Stimulated activated CD4-positive, alpha-beta T cell treated with anti-CD3 and anti-CD28 coated beads, Interleukin-15, amount 100 ng/mL, for 48 hours (primary cell): ENCODE data around the gene FBXL14.

Experiments
- DNase-seq, 2 donors: peaks; one replicate each; pipeline ENCODE4 v3.0.0-alpha.2; 2020; ENCODE audit warnings: low read depth in 2 of 2

Gene FBXL14

DNA sequence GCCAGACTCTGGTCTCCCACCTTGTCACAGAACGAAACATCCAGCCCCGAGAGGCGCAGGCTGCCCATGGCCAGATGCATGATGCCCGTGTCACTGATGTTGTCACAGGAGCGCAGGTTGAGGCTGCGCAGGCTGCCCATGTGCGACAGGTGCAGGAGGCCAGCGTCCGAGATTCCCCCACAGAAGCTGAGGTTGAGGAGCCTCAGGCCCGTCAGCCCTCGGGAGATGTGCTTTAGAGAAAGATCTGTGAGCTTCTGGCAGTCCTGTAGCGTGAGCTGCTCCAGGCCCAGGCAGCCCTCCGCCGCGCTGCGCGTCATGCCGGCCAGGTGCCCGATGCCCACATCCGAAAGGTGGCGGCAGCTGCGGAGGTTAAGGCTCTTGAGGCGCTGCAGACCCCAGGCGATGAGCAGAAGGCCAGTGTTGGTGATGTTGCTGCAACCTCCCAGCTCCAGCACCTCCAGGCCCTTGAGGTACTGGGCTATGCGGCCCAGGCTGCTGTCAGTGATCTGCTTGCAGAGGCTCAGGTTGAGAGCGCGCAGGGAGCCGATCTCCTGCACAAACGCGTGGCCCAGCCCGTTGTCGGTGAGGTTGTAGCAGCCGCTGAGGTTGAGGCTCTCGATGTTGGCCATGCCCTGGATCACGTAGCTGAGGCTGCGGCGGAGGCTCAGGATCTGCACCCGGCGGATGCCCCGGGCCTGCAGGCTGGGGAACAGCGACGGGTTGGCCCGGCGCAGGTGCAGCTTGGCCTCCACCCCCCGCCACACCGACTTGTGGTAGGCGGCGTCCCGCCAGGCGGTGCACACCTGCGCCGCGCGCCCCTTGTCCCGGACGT lies 991 bp downstream of the FBXL14 start:
- peak; percentile 28 to 40 for DNase-seq

DNA sequence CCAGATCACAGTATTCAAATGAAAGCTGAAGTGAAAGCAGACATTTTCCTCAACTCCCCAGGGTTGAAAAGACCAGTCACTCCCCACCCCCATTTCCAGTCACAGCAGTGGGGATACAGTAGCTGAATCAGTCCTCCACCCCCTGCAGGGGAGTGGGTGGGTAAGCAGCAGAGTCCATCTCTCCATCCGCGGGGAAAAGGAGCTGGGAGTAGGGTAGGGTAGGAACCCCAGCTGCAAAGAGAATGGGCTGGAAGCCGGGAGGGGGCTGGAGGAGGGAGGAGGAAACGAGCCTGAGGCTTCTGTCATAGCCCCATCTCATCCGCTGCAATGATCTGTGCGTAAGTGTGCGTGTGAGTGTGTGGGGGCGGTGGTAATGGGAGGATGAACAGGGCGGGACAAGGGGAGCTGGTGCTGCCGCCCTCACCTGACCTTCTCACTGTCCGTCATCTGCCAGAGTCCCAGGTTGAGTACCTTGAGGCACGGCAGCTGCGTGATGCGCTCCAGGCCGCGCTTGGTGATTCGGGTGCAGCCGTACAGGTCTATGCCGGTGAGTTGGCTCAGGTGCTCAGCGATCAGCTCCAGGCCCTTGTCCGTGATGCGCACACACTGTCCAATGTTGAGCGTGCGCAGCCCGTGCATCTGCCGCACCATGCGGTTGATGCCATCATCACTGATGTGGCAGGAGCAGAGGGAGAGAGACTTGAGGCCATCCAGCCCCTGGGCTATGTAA lies 1.8 kb downstream of the FBXL14 start:
- DNase-seq, result peak; percentile 41 to 64

DNA sequence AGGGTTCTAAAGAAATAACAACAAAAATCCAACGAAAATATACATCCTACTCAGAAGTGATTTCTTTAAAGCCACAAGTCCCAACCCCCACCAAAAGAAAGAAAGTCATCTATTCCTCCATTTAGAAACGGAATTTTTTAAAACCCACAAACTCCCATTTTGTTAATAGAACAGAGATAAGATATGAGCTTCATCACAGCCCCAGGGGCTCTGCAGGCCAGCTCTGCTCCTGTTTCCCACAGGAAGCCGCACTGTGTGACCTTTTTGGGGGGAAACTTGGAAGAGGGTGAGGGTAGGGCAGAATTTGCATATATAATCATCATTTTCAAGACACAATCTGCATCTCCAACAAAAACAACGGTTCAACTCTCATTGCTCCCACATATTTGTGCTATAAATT lies 2.8 kb downstream of the FBXL14 start:
- no peak for DNase-seq

DNA sequence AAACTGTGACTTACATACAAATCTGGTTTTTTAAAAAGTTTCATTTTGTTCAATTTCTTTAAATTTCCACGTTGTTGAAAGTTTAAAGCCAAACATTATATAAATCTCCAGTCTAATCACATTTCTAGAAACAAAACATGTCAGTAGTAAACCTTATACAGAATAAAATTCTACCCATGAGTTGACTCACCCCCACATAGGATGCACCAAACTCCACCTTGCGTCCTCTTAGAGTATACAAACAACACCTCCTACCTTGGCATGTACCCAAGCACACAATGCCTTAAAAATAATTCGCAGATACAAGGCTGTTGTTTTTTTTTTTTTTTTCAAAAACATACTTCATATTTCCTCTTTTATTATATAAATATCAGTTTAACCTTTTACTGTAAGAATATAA lies 3.3 kb downstream of the FBXL14 start:
- DNase-seq, result no peak

DNA sequence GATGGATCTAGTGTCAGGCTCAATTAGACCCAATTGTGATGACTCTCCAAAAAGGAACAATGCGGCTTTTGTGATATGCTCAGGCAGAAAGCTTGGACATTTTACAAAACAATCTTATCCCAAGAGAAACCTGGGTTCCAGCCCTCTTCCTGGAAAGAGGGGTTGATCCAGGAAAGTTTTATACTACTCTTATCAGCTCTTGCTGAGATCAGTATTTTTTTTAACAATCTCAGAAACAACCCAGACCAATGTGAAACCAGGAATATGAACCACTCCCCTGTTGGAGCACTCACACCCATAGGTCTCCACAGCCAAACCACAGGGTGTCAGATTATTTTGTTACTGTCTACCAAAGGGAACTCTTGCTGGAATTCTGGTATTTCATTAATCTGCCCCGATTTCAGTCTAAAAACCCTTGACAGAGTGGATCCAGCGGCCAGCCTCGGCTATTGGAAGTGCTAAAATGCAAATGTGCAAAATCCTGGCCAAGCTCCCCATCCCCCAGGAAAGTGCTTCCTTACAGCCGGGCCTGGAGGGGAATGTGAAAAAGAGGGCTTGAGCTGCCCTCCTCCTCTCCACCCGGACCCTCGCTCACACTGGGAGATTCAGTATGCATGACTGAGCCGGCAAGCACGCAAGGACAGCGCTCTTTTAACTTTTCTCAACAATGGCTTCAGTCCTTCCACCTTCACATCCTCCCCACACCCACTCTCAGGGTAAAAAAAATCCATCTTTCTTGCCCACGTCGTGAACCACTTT lies 4.0 kb downstream of the FBXL14 start:
- no peak for DNase-seq

DNA sequence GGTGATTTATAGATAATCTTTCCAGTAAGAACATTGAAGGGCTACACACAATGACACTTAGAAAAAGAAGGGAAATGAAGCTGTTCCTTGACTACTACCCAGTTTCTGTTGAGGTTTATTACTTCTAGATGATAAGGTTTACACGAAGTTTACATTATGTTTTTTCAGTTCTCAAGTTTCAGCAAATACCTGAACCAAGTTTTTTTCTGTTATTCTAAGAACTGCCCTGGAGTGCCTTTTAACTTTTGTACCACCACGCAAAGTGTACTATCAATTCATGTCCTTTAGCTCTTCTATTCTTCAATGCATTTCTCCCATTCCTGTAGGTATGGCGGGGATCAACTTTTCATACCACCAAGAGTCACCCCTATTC lies 5.8 kb downstream of the FBXL14 start:
- DNase-seq, result no peak

DNA sequence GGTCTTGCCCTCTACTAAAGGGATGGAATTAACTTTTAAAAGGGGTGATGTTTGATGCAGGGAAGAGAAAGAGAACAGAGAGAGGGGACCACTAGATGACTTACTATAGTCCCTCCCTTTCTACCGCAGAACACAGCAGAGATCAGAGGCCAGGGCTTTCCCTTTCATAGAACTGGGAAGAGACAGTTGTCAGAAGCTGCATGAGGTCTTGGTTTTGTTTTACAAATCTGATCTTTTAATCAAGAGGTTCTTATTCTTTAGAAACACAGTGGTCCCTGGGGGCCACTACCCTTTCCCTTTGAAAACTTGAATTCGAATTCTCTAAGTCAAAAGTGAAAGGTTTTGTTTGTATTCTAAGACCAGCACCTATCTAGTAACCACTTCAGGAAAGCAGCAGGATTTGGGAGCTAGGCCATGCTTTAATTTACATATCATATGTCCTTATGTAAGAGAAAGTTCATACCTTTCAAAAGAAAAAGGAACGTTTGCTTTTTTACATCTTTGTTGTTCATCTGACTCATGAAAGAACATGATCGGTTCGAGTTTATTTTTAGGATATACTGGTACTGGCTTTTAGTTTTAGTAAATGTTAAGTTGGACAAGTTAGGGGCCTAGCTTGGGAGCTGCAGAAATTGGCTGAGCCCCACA lies 6.3 kb downstream of the FBXL14 start:
- DNase-seq, result no peak

DNA sequence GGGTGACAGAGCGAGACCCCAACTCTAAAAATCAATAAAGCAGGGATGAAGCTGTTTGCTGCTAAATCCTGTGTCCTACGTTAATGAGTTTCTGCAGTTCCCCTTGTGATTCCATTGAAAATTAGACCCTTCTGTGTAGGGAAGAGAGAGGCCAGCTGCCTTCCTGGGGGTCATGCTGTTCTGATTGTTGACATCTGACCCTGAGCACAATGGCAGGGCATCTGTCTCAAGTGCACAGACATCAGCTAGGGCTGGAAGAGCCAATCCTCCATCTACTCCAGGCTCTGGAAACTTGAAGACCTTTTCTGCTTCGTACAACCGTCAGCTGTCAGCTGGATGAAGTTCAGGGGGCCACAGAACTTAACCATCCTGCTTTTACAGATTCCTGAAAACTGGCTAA lies 10.1 kb downstream of the FBXL14 start:
- DNase-seq, result no peak

DNA sequence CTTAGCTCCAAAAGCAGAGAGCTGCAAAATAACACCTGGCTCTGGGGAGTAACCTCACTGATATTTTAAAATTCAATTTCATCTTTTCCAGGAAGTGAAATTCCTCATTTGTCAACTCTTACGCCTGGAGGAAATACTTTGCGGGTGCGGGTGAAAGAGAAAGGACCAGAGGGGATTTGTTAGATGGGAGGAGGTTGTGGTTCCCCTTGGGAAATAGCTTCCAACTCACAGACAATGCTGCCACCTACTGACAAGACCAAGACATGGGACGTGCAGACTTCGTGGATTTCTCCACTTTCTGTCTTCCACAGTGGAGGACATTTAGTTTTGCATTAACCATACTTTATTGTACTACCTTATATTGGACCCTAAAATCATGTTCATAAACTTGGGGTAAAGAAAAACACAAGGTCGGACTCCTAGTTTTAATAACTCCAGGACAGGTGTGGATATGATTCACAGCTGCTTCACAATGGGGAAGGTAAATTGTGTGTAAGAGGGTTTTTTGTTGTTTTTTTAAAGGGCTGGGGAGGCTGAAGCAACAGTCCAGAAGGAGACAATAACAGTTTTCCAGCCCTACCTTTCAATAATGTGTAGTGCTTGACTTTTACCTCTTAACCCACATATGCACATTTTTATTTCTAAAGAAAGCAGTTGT lies 10.8 kb downstream of the FBXL14 start:
- DNase-seq, result peak; percentile 33 to 58

DNA sequence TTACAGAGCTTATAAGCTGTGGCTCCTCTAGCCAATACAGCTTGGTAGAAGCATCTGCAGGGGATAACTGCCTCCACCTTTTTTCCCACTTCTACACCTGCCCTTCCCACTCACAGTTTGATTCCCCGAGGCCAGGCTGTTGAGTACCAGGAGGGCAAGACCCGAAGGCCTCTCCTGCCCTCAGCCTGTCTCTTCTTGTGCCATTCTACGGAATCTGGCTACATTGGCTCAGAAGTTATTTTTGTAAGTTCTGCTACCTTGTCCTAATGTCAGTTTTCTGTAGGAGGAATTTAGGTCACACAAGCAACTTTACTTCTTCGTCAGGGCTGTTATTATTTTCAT lies 11.7 kb downstream of the FBXL14 start:
- DNase-seq, result no peak

DNA sequence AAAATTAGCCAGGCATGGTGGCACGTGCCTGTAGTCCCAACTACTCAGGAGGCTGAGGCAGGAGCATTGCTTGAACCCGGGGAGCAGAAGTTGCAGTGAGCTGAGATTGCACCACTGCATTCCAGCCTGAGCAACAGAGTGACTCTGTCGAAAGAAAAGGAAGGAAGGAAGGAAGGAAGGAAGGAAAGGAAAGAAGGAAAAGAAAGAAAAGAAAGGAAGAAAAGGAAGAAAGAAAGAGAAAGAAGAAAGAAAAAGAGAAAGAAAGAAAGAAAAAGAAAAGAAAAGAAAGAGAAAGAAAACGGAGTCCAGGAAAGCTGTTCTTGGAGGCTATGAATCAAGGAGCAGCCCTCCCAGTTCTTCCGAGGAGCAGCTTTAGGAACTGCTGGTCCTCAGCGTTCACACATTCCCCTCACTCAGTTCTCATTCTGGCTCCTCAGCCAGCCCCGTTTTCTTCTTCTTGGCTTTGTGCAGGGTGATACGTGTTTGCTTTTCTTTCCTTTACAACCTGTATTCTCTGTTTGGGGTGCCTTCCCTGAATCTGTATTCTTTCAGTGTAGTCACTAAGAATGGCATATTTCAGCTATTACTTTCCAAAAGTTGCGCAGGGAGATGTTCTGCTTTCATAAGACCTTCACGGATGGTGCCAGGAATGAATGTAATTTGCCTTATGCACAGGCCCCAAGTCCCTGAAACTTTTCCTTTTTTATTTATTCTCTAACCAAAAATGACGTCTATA lies 12.2 kb downstream of the FBXL14 start:
- no peak for DNase-seq

DNA sequence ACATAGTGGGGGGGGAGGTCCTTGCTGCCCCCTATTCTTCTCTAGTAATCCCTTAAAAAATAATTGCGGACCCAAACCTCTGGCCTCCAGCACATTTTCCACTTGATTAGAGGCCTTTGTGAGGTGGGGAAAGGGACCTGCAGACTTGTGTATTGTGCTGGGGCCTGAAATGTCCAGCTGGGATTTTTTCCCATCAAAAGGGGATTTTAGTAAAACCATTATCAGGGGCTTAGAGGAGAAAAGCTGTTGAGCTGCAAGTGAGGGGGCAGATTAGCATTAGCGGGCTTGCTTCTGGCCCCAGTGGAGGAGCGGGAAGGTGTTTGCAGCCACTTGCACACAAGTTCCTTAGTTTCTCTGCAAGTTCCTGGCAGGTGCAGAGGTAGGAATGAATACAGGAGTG lies 13.9 kb downstream of the FBXL14 start:
- DNase-seq, result no peak

DNA sequence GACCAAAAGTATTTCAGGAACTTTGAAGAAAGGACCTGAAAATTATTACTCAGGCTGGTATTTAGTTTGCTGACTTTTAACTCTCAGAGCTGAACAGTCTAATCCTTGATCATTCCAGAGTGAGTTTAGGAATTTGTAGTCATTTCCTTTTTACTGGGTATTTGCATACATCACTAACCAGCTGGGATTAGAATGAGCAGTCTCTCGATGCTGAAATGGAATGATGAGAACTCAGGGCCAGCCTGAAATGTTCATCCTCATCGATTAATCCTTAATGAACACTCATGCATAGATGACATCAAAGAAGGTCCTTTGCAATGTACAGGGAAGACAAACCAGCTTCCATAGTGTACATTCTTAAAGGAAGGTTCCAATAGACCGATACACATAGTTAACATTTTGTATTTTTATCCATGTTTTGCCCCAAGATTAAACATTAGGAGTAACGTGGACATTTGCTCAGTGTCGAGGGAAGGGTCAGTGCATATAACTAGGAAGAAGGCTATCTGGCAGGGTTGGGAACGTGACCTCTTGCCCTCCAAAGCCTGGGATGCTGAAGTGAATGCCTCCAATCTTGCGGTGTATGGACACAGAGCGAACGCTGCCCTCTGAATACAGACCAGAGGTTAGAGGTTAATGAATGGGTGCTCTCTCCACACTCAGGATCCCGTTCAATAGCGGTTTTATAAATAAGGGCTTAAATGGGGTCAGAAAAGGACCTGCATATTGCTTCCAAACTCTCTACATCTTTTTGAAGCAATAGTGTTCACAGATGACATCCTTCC lies 14.5 kb downstream of the FBXL14 start:
- DNase-seq, result no peak

DNA sequence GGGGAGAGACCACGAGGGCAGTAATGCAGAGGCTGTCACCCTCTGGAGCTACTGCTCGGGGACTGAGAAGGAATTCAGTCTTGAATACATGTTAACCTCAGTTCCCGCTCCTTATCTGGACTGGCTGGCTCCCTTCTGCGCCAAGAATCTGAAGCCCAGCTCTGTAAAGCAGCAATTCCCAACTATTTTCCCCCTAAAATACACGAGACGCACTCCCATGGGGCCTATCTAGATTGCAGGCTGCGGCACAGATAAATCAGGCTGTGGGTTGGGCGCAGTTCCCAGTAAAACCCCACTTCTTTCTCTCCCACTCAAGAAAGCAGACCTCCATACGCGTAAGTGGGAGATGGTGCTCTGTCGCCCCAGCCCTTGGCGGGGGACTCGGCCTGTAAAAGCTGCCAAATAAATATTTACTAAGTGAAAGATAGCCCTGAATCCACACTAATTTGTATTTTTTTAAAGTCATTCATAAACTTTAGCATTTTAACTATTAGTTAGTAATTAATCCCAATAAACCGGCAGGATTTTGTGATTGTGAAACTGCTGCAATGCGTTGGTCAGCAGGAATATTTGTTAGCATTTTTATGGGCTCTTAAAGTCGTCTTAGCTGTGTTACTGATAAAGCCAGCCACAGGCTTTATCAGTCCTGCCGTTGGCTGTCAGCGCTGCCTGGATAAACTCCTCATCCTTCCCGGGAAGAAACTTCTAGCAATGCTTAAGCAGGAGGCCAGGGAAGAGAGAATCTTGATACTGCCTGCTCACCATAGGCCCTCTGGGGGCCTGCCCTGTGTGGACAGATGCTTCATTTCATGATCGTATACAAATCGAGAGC lies 17.8 kb downstream of the FBXL14 start:
- DNase-seq, result no peak

DNA sequence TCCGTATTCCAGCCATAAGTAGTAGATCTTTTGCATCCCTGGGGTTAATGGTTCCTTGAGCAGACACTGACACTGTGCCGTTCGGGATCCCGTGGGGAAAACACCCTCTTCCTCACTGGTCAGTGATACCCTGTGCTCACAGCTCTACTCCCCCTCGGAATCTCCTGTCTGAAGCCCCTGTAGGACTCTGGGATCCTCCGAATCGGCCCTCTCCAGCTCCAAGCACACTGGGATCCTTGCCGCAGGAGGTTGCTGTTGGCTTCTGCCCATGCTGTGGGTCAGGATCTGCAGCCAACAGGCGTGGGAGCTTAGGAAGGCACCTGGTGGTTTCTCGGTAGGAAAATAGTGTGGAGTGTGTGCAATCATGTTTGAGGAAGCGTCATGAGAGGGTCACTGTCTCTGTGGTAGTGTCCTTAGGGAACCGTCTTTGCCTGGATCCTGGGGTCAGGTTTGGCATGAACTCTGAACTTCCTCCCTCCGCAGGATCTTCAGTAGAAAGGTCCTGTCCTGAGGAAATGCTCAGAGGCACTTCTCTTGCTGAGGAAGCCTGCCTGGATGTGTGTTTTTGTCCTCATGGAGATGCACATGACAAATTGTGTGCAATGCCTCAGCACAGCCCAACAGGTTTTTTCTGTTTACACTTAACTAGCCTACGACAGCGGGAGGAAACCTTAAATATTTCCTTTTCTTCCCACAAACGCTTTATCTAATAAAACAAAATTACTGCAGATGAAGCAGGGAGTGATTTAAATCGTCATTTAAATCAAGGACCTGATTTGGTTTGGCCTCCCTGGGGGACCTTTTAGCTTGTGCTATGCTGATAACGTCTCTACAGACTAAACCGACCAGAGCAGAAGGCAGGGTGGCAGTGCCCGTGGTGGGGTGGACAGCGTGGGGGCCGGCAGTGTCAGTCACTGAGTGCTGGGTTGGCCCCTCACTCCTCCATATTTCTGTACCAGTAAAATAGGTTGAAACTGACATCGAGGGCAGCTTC lies 18.7 kb downstream of the FBXL14 start:
- DNase-seq, result no peak

DNA sequence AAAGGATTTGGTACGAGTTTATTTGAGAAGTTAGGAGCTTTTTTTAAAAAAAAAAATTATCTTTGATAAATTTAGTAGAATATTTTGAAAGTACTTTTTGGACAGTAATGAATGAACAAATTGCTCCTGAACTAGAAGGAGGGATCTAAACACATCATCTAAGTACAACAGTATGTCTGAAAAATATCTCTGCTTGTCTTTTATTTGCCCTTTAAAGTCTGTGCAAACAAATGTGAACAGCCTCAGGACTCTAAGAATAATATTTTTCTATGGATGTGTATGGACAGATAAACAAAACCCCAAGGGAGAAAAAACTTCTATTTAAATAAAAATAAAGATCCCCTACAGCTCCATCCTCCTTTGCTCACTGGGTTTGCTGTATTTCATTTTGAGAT lies 19.5 kb downstream of the FBXL14 start:
- no peak for DNase-seq

DNA sequence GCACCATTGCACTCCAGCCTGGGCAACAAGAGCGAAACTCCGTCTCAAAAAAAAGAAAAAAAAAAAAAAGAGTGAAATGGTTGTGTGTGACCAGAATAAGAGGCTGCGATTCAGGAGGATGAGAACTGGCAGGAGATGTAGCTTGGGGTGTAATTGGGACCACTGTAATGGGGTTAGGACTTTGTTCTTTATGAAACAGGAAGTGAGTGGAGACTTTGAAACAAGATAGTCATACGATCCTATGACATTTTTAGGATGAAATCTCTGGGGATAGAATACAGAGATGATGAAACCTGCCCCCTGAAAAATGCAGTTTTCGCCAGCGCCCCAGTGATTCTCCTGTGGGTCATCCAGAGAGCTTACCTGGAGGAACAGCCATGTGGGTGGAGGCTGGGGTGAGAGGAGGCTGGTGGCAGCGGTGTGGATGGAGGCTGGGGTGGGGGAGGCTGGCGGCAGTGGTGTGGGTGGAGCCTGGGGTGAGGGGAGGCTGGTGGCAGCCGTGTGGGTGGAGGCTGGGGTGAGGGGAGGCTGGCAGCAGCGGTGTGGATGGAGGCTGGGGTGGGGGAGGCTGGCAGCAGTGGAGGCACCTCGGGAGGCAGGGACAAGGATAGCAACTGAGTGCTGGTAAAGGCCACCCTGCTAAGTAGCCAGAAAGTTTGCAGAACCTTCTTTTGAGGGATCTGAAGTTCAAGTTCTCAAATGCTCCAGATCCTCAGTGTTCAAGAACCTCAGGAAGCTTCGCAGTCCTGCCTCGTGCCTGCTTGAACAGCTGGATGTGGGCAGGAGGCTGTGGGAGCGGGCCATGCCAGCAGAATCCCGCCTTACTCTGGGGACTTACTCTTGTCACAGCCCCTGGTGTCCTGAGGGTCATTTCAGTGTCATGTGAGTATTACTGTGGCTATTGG lies 20.2 kb downstream of the FBXL14 start:
- no peak for DNase-seq
